SK-N-SH (cell line): ENCODE data around the gene NTN1. TPM values are rescaled to one million over a fixed set of nuclear protein-coding genes. Genes with fewer than 3 reads are reported as not detected.
A peak's percentile ranks its signal among the peaks of the same experiment; 100 is the strongest.

Experiments used
- CTCF ChIA-PET: fragments of 300-600, 350-600 bp; formaldehyde crosslinking; extraction: SDS; loops from one replicate; lab custom pipeline; 2021; lab: Yijun Ruan, JAX
- POLR2A ChIA-PET: fragments of 350-600 bp; sonication (Branson Sonifier 250); formaldehyde crosslinking; extraction: SDS; loops from one replicate; lab custom pipeline; 2020; ENCODE audit warnings: antibody characterized with exemption, inconsistent platforms; lab: Yijun Ruan, JAX
- DNase-seq: peaks from one replicate; pipeline ENCODE4 v3.0.0; 2012
- H2AFZ ChIP-seq: fragments of 200-600 bp; sonication (generic); 2 replicates; pipeline ENCODE4 v1.8.1; 2016; ENCODE audit warnings: antibody characterized with exemption, mild to moderate bottlenecking, low read depth
- H3F3A ChIP-seq: fragments of 200-600 bp; sonication (generic); replicated peaks from 2 replicates; pipeline ENCODE3; 2016; ENCODE audit warnings: antibody characterized with exemption, mild to moderate bottlenecking; ENCODE audit not compliant: insufficient read depth
- H3K27ac ChIP-seq, 2 experiments: fragments of 200-500 bp in 1 of 2; fragments of 200-600 bp in 1 of 2; sonication (Bioruptor generic) in 1 of 2; sonication (generic), shearing (Covaris generic) in 1 of 2; 2 replicates each; pipeline versions ENCODE4 v1.5.1 to v1.6.1; 2014 to 2016; ENCODE audit warnings: low read depth in 2 of 2, inconsistent platforms in 1 of 2, low read length in 1 of 2, mild to moderate bottlenecking in 1 of 2, mixed read lengths in 1 of 2
- H3K27me3 ChIP-seq: fragments of 200-600 bp; sonication (generic), shearing (Covaris generic); 2 replicates; pipeline ENCODE4 v1.6.1; 2016; ENCODE audit warnings: mixed run types; ENCODE audit not compliant: insufficient read depth
- H3K36me3 ChIP-seq, 2 experiments: fragments of 200-500 bp in 1 of 2; fragments of 200-600 bp in 1 of 2; sonication (Bioruptor generic) in 1 of 2; sonication (generic) in 1 of 2; replicated peaks in 1 of 2; 2 replicates each; pipeline versions ENCODE3 to v1.5.1; 2014 to 2016; ENCODE audit warnings: low read length in 1 of 2, mild to moderate bottlenecking in 1 of 2; ENCODE audit not compliant: insufficient read depth in 2 of 2, control insufficient read depth in 1 of 2
- H3K4me1 ChIP-seq, 2 experiments: fragments of 200-500 bp in 1 of 2; fragments of 200-600 bp in 1 of 2; sonication (Bioruptor generic) in 1 of 2; sonication (generic), shearing (Covaris generic) in 1 of 2; 2 replicates each; pipeline versions ENCODE4 v1.5.1 to v1.6.1; 2014 to 2016; ENCODE audit warnings: low read depth in 1 of 2, low read length in 1 of 2, mixed run types in 1 of 2; ENCODE audit not compliant: insufficient read depth in 2 of 2, control insufficient read depth in 1 of 2
- H3K4me2 ChIP-seq: fragments of 200-600 bp; sonication (generic), shearing (Covaris generic); 2 replicates; pipeline ENCODE4 v1.6.1; 2017; ENCODE audit warnings: mixed run types
- H3K4me3 ChIP-seq, 2 experiments: fragments of 200-500 bp in 1 of 2; fragments of 200-600 bp in 1 of 2; sonication (Bioruptor generic) in 1 of 2; sonication (generic), shearing (Covaris generic) in 1 of 2; 2 replicates each; pipeline versions ENCODE4 v1.5.1 to v1.8.1; 2014 to 2016; ENCODE audit warnings: low read depth in 2 of 2, inconsistent platforms in 1 of 2, low read length in 1 of 2, mild to moderate bottlenecking in 1 of 2, mixed read lengths in 1 of 2, moderate library complexity in 1 of 2
- H3K79me2 ChIP-seq: fragments of 200-600 bp; sonication (generic); 2 replicates; pipeline ENCODE4 v1.8.1; 2017; ENCODE audit warnings: mild to moderate bottlenecking; ENCODE audit not compliant: insufficient read depth
- H3K9ac ChIP-seq: fragments of 200-600 bp; sonication (generic); 2 replicates; pipeline ENCODE4 v1.6.1; 2017; ENCODE audit warnings: mixed run types
- H3K9me2 ChIP-seq: fragments of 200-600 bp; sonication (generic); 2 replicates; pipeline ENCODE4 v1.6.1; 2017; ENCODE audit warnings: mixed run types
- H3K9me3 ChIP-seq: fragments of 200-600 bp; sonication (generic); 2 replicates; pipeline ENCODE4 v1.6.1; 2017; ENCODE audit warnings: mixed run types, mild to moderate bottlenecking, moderate library complexity
- H4K20me1 ChIP-seq: fragments of 200-600 bp; sonication (generic); 2 replicates; pipeline ENCODE4 v1.6.1; 2017; ENCODE audit warnings: mild to moderate bottlenecking, mixed run types; ENCODE audit not compliant: insufficient read depth
- CTCF ChIP-seq: fragments of 200-600 bp; sonication (generic); IDR thresholded peaks from 2 replicates; pipeline ENCODE4 v1.6.1; 2017; ENCODE audit warnings: antibody characterized with exemption, mild to moderate bottlenecking, moderate library complexity
- ELF1 ChIP-seq: IDR thresholded peaks from 2 replicates; pipeline ENCODE4 v1.4.0; 2012
- EP300 ChIP-seq, 2 experiments: IDR thresholded peaks; 2 replicates each; pipeline versions ENCODE4 v1.4.0 to v1.6.1; 2012; ENCODE audit warnings: borderline replicate concordance in 1 of 2, low read depth in 1 of 2, low read length in 1 of 2
- EZH2phosphoT487 ChIP-seq: fragments of 200-600 bp; sonication (generic); IDR thresholded peaks from 2 replicates; pipeline ENCODE4 v1.6.1; 2017; ENCODE audit warnings: low read depth, mixed run types, mild to moderate bottlenecking, antibody characterized with exemption, moderate library complexity, borderline replicate concordance
- FOSL2 ChIP-seq: IDR thresholded peaks from 2 replicates; pipeline ENCODE4 v1.4.0; 2012; ENCODE audit warnings: low read depth, mild to moderate bottlenecking, moderate library complexity, borderline replicate concordance
- GATA2 ChIP-seq: sonication (generic); formaldehyde crosslinking; IDR thresholded peaks from 2 replicates; pipeline ENCODE4 v1.5.0; 2020; ENCODE audit warnings: mild to moderate bottlenecking, missing genetic modification reagents
- MEF2A ChIP-seq: IDR thresholded peaks from 2 replicates; pipeline ENCODE4 v1.4.0; 2012; ENCODE audit warnings: low read depth, borderline replicate concordance
- NRF1 ChIP-seq: IDR thresholded peaks from 2 replicates; pipeline ENCODE4 v1.6.1; 2012; ENCODE audit warnings: low read depth, mild to moderate bottlenecking, low read length
- RCOR1 ChIP-seq: fragments of 150-350 bp; IDR thresholded peaks from 2 replicates; pipeline ENCODE4 v1.6.1; 2017; ENCODE audit warnings: antibody characterized with exemption, low read length
- RFX5 ChIP-seq: IDR thresholded peaks from 2 replicates; pipeline ENCODE4 v1.6.1; 2012; ENCODE audit warnings: mild to moderate bottlenecking, improper control_type of control experiment, low read length
- SMC3 ChIP-seq: IDR thresholded peaks from 2 replicates; pipeline ENCODE4 v1.6.1; 2012; ENCODE audit warnings: low read depth, low read length, improper control_type of control experiment
- TAF1 ChIP-seq: IDR thresholded peaks from 2 replicates; pipeline ENCODE4 v1.6.1; 2012; ENCODE audit warnings: low read depth, mild to moderate bottlenecking, low read length, moderate library complexity, borderline replicate concordance
- YY1 ChIP-seq: IDR thresholded peaks from 2 replicates; pipeline ENCODE4 v1.4.0; 2012; ENCODE audit warnings: low read depth, mild to moderate bottlenecking
- WGBS: methylation state at CpG from one replicate; pipeline ENCODE4 v1.1.6; 2017; ENCODE audit warnings: low lambda C conversion rate; 5-methylcytosine and 5-hydroxymethylcytosine counted together
- polyA plus RNA-seq, 3 experiments: library from polyadenylated mRNA; depleted of rRNA; stranded (reverse); fragments of >200 nt; gene quantifications; 2 replicates each; pipeline ENCODE4 v1.2.3, GENCODE V29; 2012
- TF ChIP-seq, protein P1 (sequence below): IDR thresholded peaks from 2 replicates; pipeline ENCODE4 v1.4.0; 2012; ENCODE audit warnings: low read depth, borderline replicate concordance
- TF ChIP-seq, protein P2 (sequence below): IDR thresholded peaks from 2 replicates; pipeline ENCODE4 v1.4.0; 2012; ENCODE audit warnings: low read depth
- TF ChIP-seq, protein P3 (sequence below): fragments of 150-350 bp; IDR thresholded peaks from 2 replicates; pipeline ENCODE4 v1.6.1; 2017; ENCODE audit warnings: antibody characterized with exemption, low read length, low read depth, borderline replicate concordance
- TF ChIP-seq, protein P4 (sequence below): IDR thresholded peaks from 2 replicates; pipeline ENCODE4; 2012

Gene NTN1
- polyA plus RNA-seq, 1 of the 3 experiments (the other 2 are of a cell fraction): 0.05 TPM

DNA sequence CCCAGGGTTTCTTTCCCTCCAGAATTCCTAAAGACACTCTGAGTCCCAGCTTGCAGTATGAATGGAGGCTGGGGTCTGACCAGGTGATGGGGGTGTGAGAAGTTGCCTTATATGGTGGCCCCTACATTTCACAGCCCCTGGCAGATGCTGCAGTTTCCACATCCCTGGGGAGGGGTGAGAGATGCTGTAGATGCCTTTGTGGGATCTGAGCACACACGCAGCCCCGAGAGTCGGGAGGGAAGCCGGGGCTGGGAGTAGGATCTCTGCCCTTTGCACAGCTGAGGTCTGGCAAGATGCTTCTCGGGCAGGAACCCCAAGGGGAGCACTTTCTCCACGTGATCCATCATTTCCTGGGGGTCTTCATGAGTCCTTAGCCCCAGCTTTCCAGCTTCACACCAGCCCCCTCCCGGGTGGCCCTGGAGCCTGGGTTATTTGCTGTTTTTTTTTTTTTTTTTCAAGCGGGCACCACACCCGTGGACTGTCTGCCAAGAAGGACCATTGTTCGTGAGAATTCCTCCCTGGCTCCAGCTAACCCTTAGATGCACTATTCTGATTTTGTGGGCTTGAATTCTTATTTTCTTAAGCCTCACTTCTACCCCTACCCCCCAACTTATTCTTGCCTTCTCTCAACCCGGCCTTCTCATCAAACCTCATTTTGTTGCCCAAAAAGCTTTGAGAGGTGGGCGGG, 50.6 kb downstream of the NTN1 start:
- Histone ChIP-seq H3K9me3 (no peaks in the 10 kb centered on the region), H4K20me1 (no peaks in the 10 kb centered on the region), H2AFZ (no peak overlapping the region), H3K4me1 (no peaks in the 10 kb centered on the region), H3K79me2 (no peaks in the 10 kb centered on the region), H3K9me2 (no peaks in the 10 kb centered on the region), H3K4me3 (no peak overlapping the region), H3F3A (no peaks in the 10 kb centered on the region), H3K9ac (no peak overlapping the region), H3K4me2 (no peak overlapping the region), H3K27ac (no peak overlapping the region), H3K36me3 (no peaks in the 10 kb centered on the region), H3K27me3 (peaks cover 18% of the 10 kb centered on the region; the same call in 1 of the 2 replicates)
- TF ChIP-seq YY1 (no peak), NRF1 (no peak), GATA2 (CRISPR knock-in tag) (no peak), TAF1 (no peak), EZH2phosphoT487 (no peak), EP300 (IDR thresholded peaks at IDR 0.05; ENCODE audit: borderline replicate concordance in 1 of 2, low read depth in 1 of 2, low read length in 1 of 2) (no peak), RFX5 (no peak)
- TF ChIP-seq, protein P1, sequence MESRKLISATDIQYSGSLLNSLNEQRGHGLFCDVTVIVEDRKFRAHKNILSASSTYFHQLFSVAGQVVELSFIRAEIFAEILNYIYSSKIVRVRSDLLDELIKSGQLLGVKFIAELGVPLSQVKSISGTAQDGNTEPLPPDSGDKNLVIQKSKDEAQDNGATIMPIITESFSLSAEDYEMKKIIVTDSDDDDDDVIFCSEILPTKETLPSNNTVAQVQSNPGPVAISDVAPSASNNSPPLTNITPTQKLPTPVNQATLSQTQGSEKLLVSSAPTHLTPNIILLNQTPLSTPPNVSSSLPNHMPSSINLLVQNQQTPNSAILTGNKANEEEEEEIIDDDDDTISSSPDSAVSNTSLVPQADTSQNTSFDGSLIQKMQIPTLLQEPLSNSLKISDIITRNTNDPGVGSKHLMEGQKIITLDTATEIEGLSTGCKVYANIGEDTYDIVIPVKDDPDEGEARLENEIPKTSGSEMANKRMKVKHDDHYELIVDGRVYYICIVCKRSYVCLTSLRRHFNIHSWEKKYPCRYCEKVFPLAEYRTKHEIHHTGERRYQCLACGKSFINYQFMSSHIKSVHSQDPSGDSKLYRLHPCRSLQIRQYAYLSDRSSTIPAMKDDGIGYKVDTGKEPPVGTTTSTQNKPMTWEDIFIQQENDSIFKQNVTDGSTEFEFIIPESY: no peak
- TF ChIP-seq, protein P2, sequence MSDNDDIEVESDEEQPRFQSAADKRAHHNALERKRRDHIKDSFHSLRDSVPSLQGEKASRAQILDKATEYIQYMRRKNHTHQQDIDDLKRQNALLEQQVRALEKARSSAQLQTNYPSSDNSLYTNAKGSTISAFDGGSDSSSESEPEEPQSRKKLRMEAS: no peak
- TF ChIP-seq, protein P3, sequence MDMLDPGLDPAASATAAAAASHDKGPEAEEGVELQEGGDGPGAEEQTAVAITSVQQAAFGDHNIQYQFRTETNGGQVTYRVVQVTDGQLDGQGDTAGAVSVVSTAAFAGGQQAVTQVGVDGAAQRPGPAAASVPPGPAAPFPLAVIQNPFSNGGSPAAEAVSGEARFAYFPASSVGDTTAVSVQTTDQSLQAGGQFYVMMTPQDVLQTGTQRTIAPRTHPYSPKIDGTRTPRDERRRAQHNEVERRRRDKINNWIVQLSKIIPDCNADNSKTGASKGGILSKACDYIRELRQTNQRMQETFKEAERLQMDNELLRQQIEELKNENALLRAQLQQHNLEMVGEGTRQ: no peak
- POLR2A ChIA-PET: no interaction called here
- DNase-seq: no peak
- 25% methylated on average over 12 of the region's 12 CpGs for WGBS
- CTCF ChIA-PET: no interaction called here

DNA sequence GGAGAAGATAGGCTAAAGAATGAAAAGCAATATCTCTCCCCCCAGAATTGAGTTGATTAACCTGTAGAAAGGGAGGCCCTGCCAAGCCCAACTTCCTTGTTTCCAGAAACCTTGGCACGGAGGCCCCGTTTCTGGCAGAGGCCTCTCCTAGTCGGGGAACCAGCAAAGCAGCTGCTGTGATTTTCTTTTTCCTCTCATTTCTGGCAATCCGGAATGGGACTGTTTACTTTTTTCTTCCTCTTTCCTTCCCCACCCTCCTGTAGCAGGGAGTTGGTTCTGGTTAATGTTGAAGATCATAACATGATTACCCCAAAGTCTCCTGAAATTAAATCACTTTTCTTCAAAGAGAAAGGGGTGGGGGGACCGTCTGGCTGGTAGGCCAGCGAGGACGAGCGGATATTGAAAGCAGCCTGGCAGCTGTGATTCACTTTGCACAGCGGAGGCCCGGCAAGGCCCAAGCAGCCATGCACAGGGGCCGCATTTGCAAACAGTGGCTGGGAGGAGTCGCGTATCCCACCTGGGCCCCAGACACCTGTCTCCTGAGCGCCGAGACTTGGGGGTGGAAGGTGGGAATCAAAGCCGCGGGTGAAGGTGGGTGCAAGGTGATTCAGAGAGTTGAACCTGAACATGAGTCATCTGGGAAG, 51.5 kb downstream of the NTN1 start:
- H3K27me3 ChIP-seq: peaks cover 18% of the 10 kb centered on the region; the same call in 1 of the 2 replicates
- no peaks in the 10 kb centered on the region for H3K9me2 ChIP-seq
- H4K20me1 ChIP-seq: no peaks in the 10 kb centered on the region
- H2AFZ ChIP-seq: no peak overlapping the region
- H3K9me3 ChIP-seq: no peaks in the 10 kb centered on the region
- WGBS: 19% methylated on average over 13 of the region's 17 CpGs
- H3K27ac ChIP-seq: no peak overlapping the region
- H3K4me3 ChIP-seq: no peak overlapping the region
- H3K9ac ChIP-seq: no peak overlapping the region
- CTCF ChIA-PET: no interaction called here
- no peaks in the 10 kb centered on the region for H3K36me3 ChIP-seq
- no peak for DNase-seq
- POLR2A ChIA-PET: no interaction called here
- H3F3A ChIP-seq: no peaks in the 10 kb centered on the region
- H3K4me1 ChIP-seq: no peaks in the 10 kb centered on the region
- H3K79me2 ChIP-seq: no peaks in the 10 kb centered on the region
- H3K4me2 ChIP-seq: 0 out of 2 replicates have a peak overlapping the region, but pooled peaks have one; percentile 11
- TF ChIP-seq, protein P4, sequence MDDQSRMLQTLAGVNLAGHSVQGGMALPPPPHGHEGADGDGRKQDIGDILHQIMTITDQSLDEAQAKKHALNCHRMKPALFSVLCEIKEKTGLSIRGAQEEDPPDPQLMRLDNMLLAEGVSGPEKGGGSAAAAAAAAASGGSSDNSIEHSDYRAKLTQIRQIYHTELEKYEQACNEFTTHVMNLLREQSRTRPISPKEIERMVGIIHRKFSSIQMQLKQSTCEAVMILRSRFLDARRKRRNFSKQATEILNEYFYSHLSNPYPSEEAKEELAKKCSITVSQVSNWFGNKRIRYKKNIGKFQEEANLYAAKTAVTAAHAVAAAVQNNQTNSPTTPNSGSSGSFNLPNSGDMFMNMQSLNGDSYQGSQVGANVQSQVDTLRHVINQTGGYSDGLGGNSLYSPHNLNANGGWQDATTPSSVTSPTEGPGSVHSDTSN: no peak
- no peak for TF ChIP-seq CTCF
- TF ChIP-seq, protein P1: no peak
- TF ChIP-seq RCOR1: no peak
- TF ChIP-seq ELF1: no peak
- no peak for TF ChIP-seq NRF1
- TF ChIP-seq MEF2A: no peak
- TF ChIP-seq EP300 (IDR thresholded peaks at IDR 0.05; ENCODE audit: borderline replicate concordance in 1 of 2, low read depth in 1 of 2, low read length in 1 of 2): no peak
- TF ChIP-seq SMC3: no peak
- no peak for TF ChIP-seq FOSL2
